Measurements from ENCODE around the gene KLHDC10. TPM values are rescaled to one million over a fixed set of nuclear protein-coding genes. Genes with fewer than 3 reads are reported as not detected.
"Not testable (repeated sequence)": the region's sequence is repeated elsewhere in the genome, so short reads cannot be mapped to it uniquely, and the experiment has no call there.

Gene KLHDC10
- total RNA-seq, 2 experiments from 2014 or later = 15.7 to 18.1 TPM

DNA sequence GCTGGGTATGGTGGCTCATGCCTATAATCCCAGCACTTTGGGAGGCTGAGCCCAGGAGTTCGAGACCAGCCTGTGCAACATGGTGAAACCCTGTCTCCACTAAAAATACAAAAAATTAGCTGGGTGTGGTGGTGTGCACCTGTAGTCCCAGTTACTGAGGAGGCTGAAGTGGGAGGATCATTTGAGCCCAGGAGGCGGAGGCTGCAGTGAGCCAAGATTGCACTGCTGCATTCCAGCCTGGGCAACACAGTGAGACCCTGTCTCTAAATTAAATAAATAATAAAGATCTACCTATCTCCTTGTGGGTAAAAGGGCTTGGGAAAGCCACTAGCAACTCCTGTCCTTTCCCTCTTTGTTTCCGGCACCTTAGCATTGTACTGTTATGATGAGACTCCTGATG, 56.5 kb downstream of the KLHDC10 start:
- H3K36me3 Mint-ChIP-seq (ENCODE audit: low read depth) = peaks cover 45% of the 10 kb centered on the region
- H3K4me3 Mint-ChIP-seq; H3K27ac Mint-ChIP-seq; H3K4me1 Mint-ChIP-seq (ENCODE audit: low read depth); H3K9me3 Mint-ChIP-seq (ENCODE audit: insufficient read depth); DNase-seq; POLR2A ChIA-PET; H3K27me3 Mint-ChIP-seq (ENCODE audit: low read depth); ATAC-seq: not testable (repeated sequence)
- CTCF ChIA-PET = interaction anchor here (1.4 kb wide), 1 partner anchor 9 kb away, joined by 3 read pairs; no protein-coding TSS in a partner anchor

GRCh38 chr7:130127404-130127803, 57.1 kb downstream of the KLHDC10 start:
- ChIA-PET CTCF (interaction anchor here (1.3 to 1.4 kb wide), 2 partner anchors 10 to 56 kb away, joined by 3 read pairs; no protein-coding TSS in a partner anchor), POLR2A (no interaction called here)
- no peaks in the 10 kb centered on the region for H3K27me3 Mint-ChIP-seq (ENCODE audit: low read depth)
- no peaks in the 10 kb centered on the region for H3K9me3 Mint-ChIP-seq (ENCODE audit: insufficient read depth)
- H3K36me3 Mint-ChIP-seq (ENCODE audit: low read depth) = peaks cover 39% of the 10 kb centered on the region
- no peaks in the 10 kb centered on the region for H3K4me1 Mint-ChIP-seq (ENCODE audit: low read depth)
- ATAC-seq (no peak), DNase-seq (no peak)
- no peak overlapping the region for H3K4me3 Mint-ChIP-seq
- no peak overlapping the region for H3K27ac Mint-ChIP-seq

DNA sequence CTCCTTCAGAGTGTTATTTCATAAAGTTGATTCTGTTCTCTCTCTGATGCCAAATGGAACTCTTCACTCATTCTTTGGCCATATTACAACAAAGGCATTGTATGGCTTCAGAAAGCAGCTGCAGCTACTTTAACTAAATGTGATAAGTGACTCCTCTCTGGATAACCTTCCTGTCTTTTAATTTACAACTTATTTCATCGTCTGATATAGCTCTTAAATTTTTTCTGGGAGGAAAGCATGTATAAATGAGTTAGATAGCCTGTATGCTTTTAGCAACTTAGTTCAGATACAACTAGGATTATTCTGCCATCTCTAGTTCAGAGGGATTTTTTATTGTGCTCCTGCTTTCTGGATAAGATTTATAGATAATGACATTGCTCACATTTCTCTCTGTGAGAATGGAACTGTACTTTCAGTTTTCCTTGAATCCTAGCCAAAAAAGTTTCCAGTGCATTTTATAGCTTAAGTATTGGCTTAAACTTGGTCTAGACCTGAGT, 57.5 kb downstream of the KLHDC10 start:
- no peaks in the 10 kb centered on the region for H3K9me3 Mint-ChIP-seq (ENCODE audit: insufficient read depth)
- no peak overlapping the region for H3K4me3 Mint-ChIP-seq
- no peaks in the 10 kb centered on the region for H3K27me3 Mint-ChIP-seq (ENCODE audit: low read depth)
- DNase-seq (no peak), ATAC-seq (no peak)
- POLR2A ChIA-PET = no interaction called here
- no peak overlapping the region for H3K27ac Mint-ChIP-seq
- CTCF ChIA-PET = interaction anchor here (1.3 to 1.4 kb wide), 2 partner anchors 10 to 56 kb away, joined by 3 read pairs; no protein-coding TSS in a partner anchor
- H3K4me1 Mint-ChIP-seq (ENCODE audit: low read depth) = no peaks in the 10 kb centered on the region
- H3K36me3 Mint-ChIP-seq (ENCODE audit: low read depth) = peaks cover 34% of the 10 kb centered on the region

DNA sequence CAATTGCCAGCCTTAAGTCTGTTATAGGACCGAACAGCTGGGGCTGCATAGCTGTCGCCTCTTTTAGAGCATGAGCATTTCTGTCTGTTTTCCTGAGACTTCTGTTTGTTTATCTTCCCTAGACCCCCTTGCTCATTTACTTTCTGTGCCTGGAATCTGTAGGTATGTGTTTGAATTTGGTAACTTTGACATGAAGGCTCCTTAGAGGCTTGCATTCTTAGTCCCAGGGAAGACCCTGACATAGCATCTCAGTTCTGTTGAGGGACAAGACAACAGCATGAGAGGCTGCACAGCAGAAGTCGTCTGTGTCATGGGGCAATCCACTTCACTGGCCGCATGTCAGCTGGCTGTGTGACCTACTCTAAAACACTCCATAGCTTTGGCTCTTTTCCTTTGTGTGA, 58.7 kb downstream of the KLHDC10 start:
- H3K36me3 Mint-ChIP-seq (ENCODE audit: low read depth) = peaks cover 29% of the 10 kb centered on the region

GRCh38 chr7:130131191-130131834, 61.0 kb downstream of the KLHDC10 start:
- H3K4me3 Mint-ChIP-seq = no peak overlapping the region
- peaks cover 33% of the 10 kb centered on the region for H3K36me3 Mint-ChIP-seq (ENCODE audit: low read depth)
- no peak overlapping the region for H3K27ac Mint-ChIP-seq
- DNase-seq (no peak), ATAC-seq (no peak)
- ChIA-PET POLR2A (no interaction called here), CTCF (interaction anchor here (0.7 to 1.0 kb wide), 2 partner anchors 8 to 59 kb away, joined by 3 read pairs; no protein-coding TSS in a partner anchor)
- peaks cover 9% of the 10 kb centered on the region for H3K4me1 Mint-ChIP-seq (ENCODE audit: low read depth)
- no peaks in the 10 kb centered on the region for H3K27me3 Mint-ChIP-seq (ENCODE audit: low read depth)
- no peaks in the 10 kb centered on the region for H3K9me3 Mint-ChIP-seq (ENCODE audit: insufficient read depth)

More for the DNA sequence above, 58.7 kb downstream of the KLHDC10 start:
- no peaks in the 10 kb centered on the region for H3K9me3 Mint-ChIP-seq (ENCODE audit: insufficient read depth)
- DNase-seq (no peak), ATAC-seq (no peak)
- no peak overlapping the region for H3K27ac Mint-ChIP-seq
- no peak overlapping the region for H3K4me3 Mint-ChIP-seq
- H3K4me1 Mint-ChIP-seq (ENCODE audit: low read depth) = no peaks in the 10 kb centered on the region
- CTCF ChIA-PET = no interaction called here
- no peaks in the 10 kb centered on the region for H3K27me3 Mint-ChIP-seq (ENCODE audit: low read depth)
- POLR2A ChIA-PET = no interaction called here

DNA sequence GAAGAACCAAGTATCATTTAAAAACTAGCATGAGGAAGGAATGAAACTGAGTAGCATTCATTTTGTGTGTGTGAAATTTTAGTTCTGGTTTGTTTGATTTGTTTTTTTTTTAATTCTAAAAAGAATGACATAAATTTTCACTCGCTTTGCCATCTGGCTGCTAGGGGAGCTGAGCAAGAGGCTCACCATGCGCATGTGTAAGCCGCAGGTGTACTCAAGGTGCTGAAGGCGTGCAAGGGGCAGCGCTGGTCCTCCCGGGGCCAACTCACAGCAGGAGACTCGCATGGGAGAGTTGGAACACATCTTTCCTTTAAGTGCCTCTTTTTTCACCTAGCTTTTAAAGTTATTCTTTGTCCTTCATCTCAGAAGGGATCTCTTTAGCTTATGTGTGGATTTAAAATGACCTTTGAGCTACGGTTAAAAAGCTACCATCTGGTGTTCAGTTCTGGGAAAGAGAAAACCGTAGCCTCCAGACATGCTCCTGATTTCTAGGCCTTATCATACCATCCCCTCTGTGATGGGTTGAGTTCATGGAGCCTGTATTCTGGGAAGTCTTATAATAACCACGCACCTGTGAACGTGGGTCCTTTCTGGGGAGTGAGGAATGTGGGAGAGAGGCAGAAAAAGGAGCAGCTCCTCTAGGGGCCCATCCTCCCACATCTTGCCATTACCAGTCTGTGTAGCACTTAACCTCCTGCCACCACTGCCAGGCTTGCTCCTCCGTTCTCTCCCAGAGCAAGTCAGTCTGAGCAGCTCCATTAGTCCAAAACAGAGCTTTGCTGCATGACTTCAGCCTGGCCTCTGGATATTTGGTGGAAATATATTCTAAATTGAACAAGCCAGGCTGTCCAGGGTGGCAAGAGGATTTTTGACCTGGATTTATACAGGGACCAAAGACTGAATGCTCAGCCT, 61.9 kb downstream of the KLHDC10 start:
- Mint-ChIP-seq H3K27me3 (ENCODE audit: low read depth) (no peaks in the 10 kb centered on the region), H3K4me1 (ENCODE audit: low read depth) (peaks cover 17% of the 10 kb centered on the region), H3K36me3 (ENCODE audit: low read depth) (peaks cover 32% of the 10 kb centered on the region), H3K9me3 (ENCODE audit: insufficient read depth) (no peaks in the 10 kb centered on the region), H3K27ac (no peak overlapping the region), H3K4me3 (no peak overlapping the region)
- CTCF ChIA-PET = interaction anchor here (0.7 to 1.0 kb wide), 3 partner anchors 9 to 626 kb away, joined by 3 read pairs; no protein-coding TSS in a partner anchor
- ATAC-seq (no peak), DNase-seq (no peak)
- POLR2A ChIA-PET = no interaction called here

DNA sequence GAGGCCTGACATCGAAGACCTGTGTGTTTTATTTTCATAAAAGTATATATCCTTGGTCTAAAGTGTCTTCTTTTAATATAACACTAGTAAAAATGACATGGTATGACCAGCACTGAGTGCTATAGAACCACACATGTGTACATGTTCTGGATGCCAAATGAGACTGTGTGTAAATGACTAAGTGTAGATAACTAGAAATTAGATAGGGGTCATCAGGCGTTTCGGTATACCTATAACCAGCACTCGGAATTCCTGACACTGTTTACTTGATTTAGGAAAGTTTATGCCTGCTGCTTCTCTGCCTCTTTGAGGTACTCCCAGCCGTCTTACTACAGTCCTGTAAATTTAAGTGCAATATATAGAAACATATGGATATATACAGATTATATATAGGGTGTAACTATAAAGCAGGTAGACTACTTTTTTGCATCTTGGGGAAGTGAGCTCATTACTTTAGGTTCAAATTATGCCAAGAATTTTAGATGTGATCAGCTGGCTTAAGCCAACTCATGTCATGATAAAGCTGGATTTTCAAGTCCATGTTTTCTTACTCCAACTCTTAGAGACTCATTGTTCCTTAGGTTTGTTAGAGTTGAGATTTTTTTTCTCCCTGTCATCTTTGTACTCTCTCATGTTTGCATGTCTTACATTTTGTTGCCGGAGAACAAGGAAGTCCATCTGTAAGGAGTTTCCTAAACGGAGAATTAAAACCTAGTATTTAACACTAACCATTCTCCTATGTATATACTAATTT, 62.9 kb downstream of the KLHDC10 start:
- ChIA-PET CTCF (interaction anchor here (1.5 to 1.6 kb wide), 2 partner anchors 49 to 61 kb away, joined by 6 to 8 read pairs; no protein-coding TSS in a partner anchor), POLR2A (no interaction called here)
- Mint-ChIP-seq H3K27ac (no peak overlapping the region), H3K4me3 (no peak overlapping the region), H3K36me3 (ENCODE audit: low read depth) (peaks cover 30% of the 10 kb centered on the region), H3K27me3 (ENCODE audit: low read depth) (no peaks in the 10 kb centered on the region), H3K4me1 (ENCODE audit: low read depth) (peaks cover 17% of the 10 kb centered on the region), H3K9me3 (ENCODE audit: insufficient read depth) (no peaks in the 10 kb centered on the region)
- ATAC-seq (no peak), DNase-seq (no peak)

DNA sequence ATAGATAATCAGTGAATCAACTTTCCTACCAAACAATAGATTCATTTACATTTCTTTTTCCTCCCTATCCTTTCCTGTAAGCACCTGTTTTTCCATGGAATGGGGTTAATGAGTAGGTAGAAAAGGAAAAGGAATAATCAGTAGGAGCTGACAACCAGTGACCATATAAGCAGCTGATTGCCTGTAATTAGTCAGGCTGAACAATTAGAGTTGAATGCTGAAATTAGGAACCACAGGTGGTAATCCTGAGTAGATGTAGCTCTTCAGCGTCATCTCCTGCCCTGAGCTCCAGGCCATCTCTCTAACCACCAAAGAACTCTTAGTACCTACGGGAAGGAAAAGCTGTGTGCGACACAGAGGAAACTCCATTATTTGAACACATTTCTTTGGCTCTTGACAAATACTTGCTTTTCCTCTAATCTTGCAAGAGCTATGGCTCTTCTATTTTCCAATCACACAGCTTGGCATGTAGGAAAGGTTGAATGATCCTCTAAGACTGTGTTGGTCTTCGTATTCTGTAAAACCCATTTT, 63.8 kb downstream of the KLHDC10 start:
- H3K4me3 Mint-ChIP-seq = no peak overlapping the region
- DNase-seq (no peak), ATAC-seq (no peak)
- H3K4me1 Mint-ChIP-seq (ENCODE audit: low read depth) = peaks cover 17% of the 10 kb centered on the region
- H3K27ac Mint-ChIP-seq = no peak overlapping the region
- POLR2A ChIA-PET = no interaction called here
- CTCF ChIA-PET = interaction anchor here (0.9 to 1.6 kb wide), 3 partner anchors 50 to 624 kb away, joined by 3 to 8 read pairs (median 6); no protein-coding TSS in a partner anchor
- H3K9me3 Mint-ChIP-seq (ENCODE audit: insufficient read depth) = no peaks in the 10 kb centered on the region
- H3K36me3 Mint-ChIP-seq (ENCODE audit: low read depth) = peaks cover 28% of the 10 kb centered on the region
- H3K27me3 Mint-ChIP-seq (ENCODE audit: low read depth) = no peaks in the 10 kb centered on the region

DNA sequence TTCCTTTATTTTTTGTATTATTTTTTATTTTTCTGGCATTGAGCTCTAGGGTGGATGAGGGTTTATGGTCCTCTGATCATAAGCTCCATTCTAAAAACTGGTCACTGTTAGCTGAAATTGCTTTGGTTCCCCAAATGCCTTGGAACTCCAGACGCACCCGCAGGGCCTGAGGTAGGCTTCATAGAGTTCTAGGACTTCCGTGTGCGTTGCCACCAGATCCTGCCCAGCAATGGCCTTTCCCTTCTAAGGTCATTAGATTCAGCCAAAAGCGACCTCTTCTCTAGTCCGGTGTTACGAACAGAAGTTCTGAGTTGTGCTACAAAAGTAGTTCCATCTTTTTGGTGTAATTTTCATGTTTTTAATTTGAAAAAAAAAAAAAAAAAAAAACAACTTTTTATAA, 64.4 kb downstream of the KLHDC10 start:
- no peaks in the 10 kb centered on the region for H3K9me3 Mint-ChIP-seq (ENCODE audit: insufficient read depth)
- no peak overlapping the region for H3K27ac Mint-ChIP-seq
- ChIA-PET POLR2A (no interaction called here), CTCF (interaction anchor here (0.9 to 1.5 kb wide), 2 partner anchors 63 to 624 kb away, joined by 3 to 8 read pairs; no protein-coding TSS in a partner anchor)
- H3K36me3 Mint-ChIP-seq (ENCODE audit: low read depth) = peaks cover 31% of the 10 kb centered on the region
- peaks cover 17% of the 10 kb centered on the region for H3K4me1 Mint-ChIP-seq (ENCODE audit: low read depth)
- H3K27me3 Mint-ChIP-seq (ENCODE audit: low read depth) = no peaks in the 10 kb centered on the region
- ATAC-seq (no peak), DNase-seq (no peak)
- no peak overlapping the region for H3K4me3 Mint-ChIP-seq

DNA sequence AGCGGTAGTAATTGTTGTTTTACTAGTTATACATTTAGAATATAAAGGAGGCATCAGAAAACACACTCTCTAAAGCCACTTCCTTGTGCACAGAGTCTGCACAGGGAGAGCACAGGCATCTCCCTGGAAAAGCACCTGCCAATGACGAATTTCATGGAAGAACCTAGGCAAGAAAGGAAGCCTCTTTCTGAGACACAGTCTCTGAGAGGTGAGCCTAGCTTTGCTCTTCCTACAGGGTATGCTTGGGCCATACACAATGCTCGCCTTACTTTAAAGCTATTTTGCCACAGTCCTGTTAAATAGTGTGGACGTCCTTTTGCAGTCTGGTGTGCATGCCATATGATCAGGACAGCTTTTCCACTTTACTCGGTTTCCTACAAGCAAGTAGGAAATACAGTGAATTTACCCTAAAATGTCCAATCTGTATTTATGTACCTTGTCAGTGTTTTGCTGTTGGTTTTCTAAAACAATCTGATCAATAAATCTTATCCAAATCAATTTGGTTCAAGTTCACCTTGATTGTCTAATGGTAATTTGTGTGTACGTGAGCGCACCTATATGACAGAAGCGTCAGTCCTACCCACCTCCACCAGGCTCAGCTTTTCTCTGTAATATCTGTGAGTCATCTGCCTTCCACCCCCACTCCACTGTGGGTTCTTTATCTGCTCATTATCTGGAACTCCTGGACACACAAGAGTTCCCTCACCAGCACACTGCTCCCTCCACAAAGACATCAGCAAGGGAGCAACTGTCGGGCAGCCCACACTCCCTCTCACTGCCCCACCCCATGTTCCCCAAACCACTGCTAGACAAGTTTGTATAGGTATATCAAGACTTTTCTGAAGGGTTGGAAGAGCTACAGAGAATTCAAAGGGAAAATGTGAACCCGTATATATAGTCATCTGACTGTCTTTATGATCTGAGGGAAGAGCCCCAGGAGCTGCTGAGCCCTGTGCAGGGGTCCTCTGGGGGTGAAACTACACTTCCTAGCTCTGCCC, 65.2 kb downstream of the KLHDC10 start:
- H3K4me3 Mint-ChIP-seq = no peak overlapping the region
- H3K36me3 Mint-ChIP-seq (ENCODE audit: low read depth) = peaks cover 27% of the 10 kb centered on the region
- no peaks in the 10 kb centered on the region for H3K27me3 Mint-ChIP-seq (ENCODE audit: low read depth)
- H3K4me1 Mint-ChIP-seq (ENCODE audit: low read depth) = peaks cover 17% of the 10 kb centered on the region
- no peak for DNase-seq
- H3K27ac Mint-ChIP-seq = no peak overlapping the region
- no peaks in the 10 kb centered on the region for H3K9me3 Mint-ChIP-seq (ENCODE audit: insufficient read depth)
- ChIA-PET CTCF (interaction anchor here (0.7 to 0.9 kb wide), 3 partner anchors 43 to 623 kb away, joined by 3 read pairs; no protein-coding TSS in a partner anchor), POLR2A (no interaction called here)
- ATAC-seq = no peak
